ENCODE measurements around the gene FSD1L.
A peak's percentile ranks its signal among the peaks of the same experiment; 100 is the strongest.

FSD1L gene

GRCh38 chr9:105447814-105448812 lies at the start of gene FSD1L:
FSD1L (plus strand) TSS chr9:105448034; CDS start chr9:105448221, 187 bp downstream.
- H3K4me3 ChIP-seq = peak within 1 kb of the TSS; percentile 99
- DNase-seq (ENCODE audit: low spot score) = peak; percentile 93
- peak within 1 kb of the TSS; percentile 75 to 86 for H3K27ac ChIP-seq
- no peak for TF ChIP-seq CTCF (IDR thresholded peaks at IDR 0.05)

- no peak for DNase-seq (ENCODE audit: low spot score)
- no peak overlapping the region for H3K4me3 ChIP-seq
- H3K27ac ChIP-seq = no peak overlapping the region
- TF ChIP-seq CTCF (IDR thresholded peaks at IDR 0.05) = no peak
These were observed 48.7 kb upstream of the FSD1L start for GRCh38 chr9:105399117-105399516.

- no peak for TF ChIP-seq CTCF (IDR thresholded peaks at IDR 0.05)
- Histone ChIP-seq H3K27ac (no peak overlapping the region), H3K4me3 (no peak overlapping the region)
- no peak for DNase-seq (ENCODE audit: low spot score)
These were observed 46.2 kb upstream of the FSD1L start for GRCh38 chr9:105401651-105402050.

GRCh38 chr9:105403552-105404248 lies 44.1 kb upstream of the FSD1L start:
- TF ChIP-seq CTCF (IDR thresholded peaks at IDR 0.05) = no peak
- H3K4me3 ChIP-seq = no peak overlapping the region
- H3K27ac ChIP-seq = no peak overlapping the region
- no peak for DNase-seq (ENCODE audit: low spot score)

- Histone ChIP-seq H3K4me3 (no peak overlapping the region), H3K27ac (no peak overlapping the region)
- TF ChIP-seq CTCF (IDR thresholded peaks at IDR 0.05) = no peak
- DNase-seq (ENCODE audit: low spot score) = no peak
These were observed 42.2 kb upstream of the FSD1L start for GRCh38 chr9:105405514-105406131.

GRCh38 chr9:105406369-105406768 lies 41.5 kb upstream of the FSD1L start:
- H3K27ac ChIP-seq = no peak overlapping the region
- no peak for TF ChIP-seq CTCF (IDR thresholded peaks at IDR 0.05)
- DNase-seq (ENCODE audit: low spot score) = no peak
- no peak overlapping the region for H3K4me3 ChIP-seq

All from coronary artery (tissue), 2 donors.